Measurements from ENCODE around the gene TM4SF1.

The TM4SF1 gene

DNA sequence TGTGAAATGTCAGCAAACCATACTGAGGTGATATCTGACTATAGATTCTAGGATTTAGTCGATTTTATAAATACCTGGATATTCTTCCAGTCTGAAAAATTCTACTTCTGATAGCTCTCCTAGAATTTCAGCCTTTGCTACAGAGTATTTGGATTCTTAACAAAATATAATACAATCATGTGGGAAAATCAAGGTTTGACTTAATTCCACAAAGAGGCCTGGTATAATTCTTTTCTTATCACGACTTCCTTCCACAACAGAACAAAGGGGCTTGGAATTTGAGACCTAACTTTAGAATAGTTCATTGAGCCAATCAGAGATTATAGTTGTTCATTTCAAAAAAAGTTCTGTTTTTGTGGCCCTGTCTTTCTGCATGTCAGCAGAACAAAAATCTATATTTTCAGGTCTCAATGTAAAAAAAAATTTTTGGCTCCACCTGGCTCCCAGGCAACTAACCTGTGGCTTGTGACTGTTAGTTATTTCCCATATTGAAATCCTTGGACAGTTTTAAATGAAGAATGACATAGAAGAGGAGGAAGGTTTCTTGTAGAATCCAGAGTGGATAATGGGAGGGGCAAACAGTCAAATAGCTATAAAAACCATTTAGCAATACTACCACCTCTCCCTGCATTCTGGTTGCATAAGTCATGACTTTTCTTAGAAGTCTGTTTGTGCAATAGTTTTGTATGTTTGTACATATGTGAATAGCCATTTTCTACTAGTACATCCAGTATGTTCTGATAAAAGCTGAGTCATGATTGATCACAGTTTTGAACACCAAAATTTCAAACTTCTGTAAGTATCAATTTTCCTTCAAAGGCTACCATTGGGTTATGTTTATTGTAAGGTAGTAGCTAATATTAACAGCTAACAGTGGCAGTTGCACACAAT, 4.0 kb downstream of the TM4SF1 start:
- DNase-seq = no peak

GRCh38 chr3:149371723-149372114, 5.7 kb downstream of the TM4SF1 start:
- no peak for DNase-seq

GRCh38 chr3:149371001-149371722, 6.3 kb downstream of the TM4SF1 start:
- no peak for DNase-seq

DNA sequence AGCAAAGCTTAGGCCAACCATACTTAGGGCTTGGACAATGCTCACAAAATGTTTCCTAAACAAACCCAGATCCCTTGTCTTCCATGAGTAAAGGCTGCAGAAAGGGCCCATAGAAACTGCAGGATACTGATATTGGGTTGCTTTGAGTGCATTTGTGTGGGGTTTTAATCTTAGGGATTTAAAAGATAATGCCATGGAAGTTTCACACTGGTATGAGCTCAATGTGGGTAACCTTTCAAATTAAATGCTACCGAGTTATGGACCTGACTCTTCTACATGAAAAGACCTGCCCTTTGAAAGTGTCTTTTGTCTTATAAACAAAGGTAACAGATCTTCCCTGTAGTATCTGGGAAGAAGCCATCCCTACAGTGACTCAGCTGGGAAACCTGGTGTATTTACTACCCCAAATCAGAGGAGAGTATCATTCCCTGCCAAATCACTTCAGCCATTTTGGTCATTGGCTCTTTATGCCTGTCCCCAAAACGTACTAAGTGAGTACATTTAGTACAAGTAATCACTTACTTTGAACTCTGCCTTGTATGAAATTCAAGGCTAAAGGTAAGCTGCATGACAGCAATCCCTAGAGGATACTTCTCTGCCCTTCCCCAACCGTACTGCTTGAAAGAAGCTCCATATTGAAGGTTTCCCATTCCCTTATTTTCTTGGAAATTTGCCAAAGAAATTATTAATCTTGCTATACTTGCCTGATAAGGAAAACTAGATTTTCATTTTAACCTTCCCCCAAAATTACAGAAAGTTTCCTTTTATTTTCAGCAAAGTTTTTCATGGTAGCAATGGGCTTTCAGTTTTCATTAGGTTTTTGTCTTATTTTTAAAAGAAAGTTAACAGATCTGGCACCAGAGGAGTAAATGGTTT, 7.2 kb downstream of the TM4SF1 start:
- no peak for DNase-seq

- DNase-seq = no peak
Observed at GRCh38 chr3:149368674-149369497, 8.6 kb downstream of the TM4SF1 start.

- DNase-seq = no peak
Observed at GRCh38 chr3:149368201-149368673, 9.2 kb downstream of the TM4SF1 start.

DNA sequence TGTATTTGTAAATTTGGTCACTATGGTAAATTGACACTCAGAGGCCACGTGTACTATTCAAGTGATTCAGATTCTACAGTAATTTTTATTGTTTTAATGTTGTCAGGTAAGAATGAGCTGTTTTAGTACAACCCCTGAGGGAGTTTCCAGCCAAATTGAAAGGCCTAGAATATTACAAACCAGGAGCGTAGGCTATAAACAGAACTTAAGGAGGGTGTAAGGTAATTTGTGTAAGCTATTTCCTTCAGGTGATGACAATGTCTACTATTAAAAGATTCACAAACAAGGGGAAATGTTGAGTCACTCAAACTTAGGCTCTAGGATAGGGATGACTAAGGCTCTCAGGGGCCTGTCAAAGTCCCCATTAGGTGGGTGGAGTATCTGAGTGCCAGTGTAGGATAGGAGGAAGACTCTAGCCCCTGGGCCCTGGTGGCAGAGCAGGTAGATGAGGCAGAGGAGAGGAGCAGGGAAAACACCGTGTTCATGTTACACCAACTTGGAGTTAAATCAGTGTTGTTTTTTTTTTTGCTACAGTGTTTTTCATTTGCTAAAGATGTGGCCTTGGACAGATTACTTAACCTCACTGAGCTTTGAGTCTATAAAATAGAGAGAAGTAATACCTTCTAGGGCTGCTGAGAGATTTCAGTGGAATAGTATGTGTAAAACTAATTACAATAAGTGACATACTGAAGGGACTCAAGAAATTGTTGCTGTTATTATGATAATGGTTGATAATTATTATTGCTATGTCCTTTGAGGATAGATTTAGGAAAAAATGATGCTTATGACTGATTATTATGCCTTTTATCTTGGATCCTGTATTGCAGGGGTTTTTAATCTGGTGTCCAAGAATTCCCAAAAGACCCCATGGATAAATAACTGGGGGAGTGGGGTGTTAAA, 10.3 kb downstream of the TM4SF1 start:
- no peak for DNase-seq

DNA sequence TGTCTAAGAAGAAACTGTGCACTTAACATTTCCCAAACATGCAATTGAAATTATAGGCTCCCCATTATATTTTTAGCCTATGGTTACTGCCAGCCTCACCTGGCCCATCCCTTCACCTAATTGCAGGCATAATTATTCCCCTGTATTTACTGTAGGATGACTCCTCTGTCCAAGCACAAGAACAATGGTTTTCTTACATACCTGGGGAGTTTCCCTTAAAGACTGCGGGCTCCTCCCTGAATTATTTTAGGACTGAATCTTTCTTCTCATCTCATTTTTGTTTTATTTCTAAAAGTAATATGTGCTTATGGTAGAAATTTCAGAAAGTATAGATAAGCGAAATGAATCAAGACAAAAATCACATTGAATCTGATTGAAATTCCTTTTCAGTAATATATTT, 11.4 kb downstream of the TM4SF1 start:
- no peak for DNase-seq

GRCh38 chr3:149364624-149365023, 12.8 kb downstream of the TM4SF1 start:
- DNase-seq = no peak

GRCh38 chr3:149363053-149363452, 14.4 kb downstream of the TM4SF1 start:
- no peak for DNase-seq

- no peak for DNase-seq
Observed at GRCh38 chr3:149362366-149362765, 15.1 kb downstream of the TM4SF1 start.

DNA sequence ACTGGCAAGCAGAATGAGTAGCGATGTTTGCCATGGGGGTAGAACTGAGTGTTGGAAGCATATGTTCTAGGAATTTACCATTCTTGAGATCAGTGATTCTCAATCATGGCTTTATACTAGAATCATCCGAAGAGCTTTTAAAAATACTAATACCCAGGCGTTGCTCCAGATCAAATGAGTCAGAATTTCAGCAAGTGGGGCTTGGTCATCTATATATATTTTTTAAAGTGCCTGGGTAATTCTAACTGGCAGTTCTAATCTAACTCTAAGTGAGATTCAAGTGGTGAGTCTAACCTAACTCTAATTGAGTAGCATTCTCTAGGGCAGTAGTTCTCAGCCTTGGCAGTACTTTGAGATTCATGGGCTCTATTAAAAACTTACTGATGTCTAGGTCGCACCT, 20.8 kb downstream of the TM4SF1 start:
- no peak for DNase-seq

GRCh38 chr3:149356044-149356592, 21.3 kb downstream of the TM4SF1 start:
- no peak for DNase-seq

DNA sequence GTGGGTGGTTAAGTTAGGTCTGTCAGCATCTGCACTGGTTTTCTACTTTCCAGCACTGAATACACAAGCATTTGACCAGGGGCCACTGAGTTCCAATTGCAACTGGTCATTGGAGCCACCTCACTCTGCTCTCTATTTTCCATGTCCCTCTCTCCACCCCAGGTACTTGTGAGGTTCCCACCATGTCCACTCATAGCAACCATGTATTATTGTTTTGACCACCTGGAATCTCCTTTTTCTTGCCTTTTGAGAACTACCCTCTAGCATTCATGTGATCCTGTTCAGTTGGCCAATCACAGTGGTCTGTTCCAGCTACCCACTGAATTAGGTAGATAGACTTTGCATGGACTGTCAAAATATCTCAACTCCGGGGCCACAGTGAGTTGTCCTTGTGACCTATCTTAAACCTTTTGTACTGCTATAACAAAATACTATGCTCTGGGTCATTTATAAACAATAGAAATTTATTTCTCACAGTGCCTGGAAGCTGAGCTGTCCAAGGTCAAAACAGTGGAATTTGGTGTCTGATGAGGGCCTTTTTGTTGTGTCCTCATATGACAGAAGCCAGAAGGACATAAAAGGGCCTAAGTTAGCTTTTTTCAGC, 23.8 kb downstream of the TM4SF1 start:
- no peak for DNase-seq

DNA sequence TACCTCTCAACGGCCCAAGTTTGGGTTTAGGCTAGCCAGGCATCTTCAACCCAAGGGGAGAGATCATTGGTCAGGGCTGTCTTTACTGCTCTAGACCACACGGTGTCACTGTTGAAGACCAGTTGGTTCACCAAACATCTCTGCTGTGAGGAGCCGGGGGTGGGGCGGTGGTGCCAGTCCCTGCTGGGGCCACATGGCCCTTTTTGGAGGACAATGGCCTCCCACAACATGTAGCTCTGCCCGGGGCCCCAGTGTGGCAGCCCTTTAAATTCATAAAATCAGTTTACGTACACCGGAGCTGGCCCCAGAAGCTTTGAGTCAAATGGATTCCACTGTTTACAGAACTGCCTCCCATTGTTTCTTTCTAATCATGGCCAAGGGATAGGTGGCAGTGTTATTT, 24.9 kb downstream of the TM4SF1 start:
- DNase-seq = no peak

DNA sequence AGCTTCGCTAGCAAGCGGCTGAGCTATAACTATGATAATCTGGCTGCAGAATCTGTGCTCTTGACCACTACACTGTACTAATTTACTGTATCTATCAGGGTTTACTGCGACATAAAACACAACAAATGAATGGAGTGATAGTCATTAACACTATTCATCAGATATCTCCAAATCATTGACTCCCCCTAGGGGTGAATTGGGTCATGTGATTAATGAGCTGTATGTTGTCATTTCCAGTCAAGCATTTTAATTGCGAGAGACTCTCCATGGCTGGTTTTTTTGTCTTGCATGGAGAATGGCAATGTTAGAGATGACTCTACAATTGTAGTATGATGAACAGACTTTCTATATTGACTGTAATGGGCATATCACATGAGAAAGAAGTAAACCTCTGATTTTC, 33.5 kb downstream of the TM4SF1 start:
- DNase-seq = no peak

- DNase-seq = no peak
Observed at GRCh38 chr3:149342413-149343380, 34.8 kb downstream of the TM4SF1 start.

GRCh38 chr3:149340310-149340933, 37.0 kb downstream of the TM4SF1 start:
- DNase-seq = no peak

- no peak for DNase-seq
Observed at GRCh38 chr3:149339931-149340309, 37.5 kb downstream of the TM4SF1 start.
